ENCODE measurements around the gene CREB3. TPM values are rescaled to one million over a fixed set of nuclear protein-coding genes. Genes with fewer than 3 reads are reported as not detected.

CREB3 gene, protein sequence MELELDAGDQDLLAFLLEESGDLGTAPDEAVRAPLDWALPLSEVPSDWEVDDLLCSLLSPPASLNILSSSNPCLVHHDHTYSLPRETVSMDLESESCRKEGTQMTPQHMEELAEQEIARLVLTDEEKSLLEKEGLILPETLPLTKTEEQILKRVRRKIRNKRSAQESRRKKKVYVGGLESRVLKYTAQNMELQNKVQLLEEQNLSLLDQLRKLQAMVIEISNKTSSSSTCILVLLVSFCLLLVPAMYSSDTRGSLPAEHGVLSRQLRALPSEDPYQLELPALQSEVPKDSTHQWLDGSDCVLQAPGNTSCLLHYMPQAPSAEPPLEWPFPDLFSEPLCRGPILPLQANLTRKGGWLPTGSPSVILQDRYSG
- total RNA-seq, result 10 to 100 TPM; 24.7 to 77.7 (median 56.2) TPM

DNA sequence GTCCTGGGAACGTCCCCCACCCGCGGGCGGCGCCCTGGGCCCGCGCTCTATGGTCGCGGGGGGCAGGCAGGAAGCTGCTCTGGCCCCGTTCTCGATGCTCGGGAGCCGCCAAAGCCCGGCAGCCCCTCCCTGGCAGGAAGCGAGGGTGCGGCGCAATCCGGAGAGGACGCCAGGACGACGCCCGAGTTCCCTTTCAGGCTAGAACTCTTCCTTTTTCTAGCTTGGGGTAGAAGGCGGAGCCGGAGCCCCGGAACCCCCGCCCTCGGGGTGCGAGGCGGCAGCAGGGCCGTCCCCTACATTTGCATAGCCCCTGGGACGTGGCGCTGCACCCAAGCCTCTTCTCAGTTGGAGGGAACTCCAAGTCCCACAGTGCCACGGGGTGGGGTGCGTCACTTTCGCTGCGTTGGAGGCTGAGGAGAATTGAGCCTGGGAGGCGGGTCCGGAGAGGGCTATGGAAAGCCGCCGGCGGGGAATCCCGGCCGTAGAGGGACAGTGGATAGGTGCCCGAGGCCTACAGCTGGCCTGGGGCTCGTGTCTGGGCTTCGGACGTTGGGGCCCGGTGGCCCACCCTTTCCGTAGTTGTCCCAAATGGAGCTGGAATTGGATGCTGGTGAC lies at the start of gene CREB3, which contains the start of gene TLN1:
TSS of gene CREB3 (plus strand) at position 482 of the 615 bp plus-strand sequence. CDS start at position 589, 107 bp downstream.
TSS of gene TLN1 (minus strand) at position 11 of the 615 bp plus-strand sequence. CDS start 6,501 bp downstream, outside the sequence.
- ATAC-seq (replicated peaks in 6 of 8), result peak; percentile 68 to 91 (median 89)
- peaks cover 34 to 43% of the 10 kb centered on the region in 2 donors for H3K4me1 ChIP-seq (replicated peaks in 1 of 2)
- 0 to 18% (median 0%) methylated on average over 1 to 16 of the region's 49 CpGs; no CpG with 5 or more reads in 4 of the 10 experiments for WGBS, 10 experiments
- H3K4me3 ChIP-seq, result peak within 1 kb of the TSS; percentile 61 to 94 (median 83)
- peak within 1 kb of the TSS; percentile 91 to 96 for H3K27ac ChIP-seq
- in situ Hi-C loops (cut with MboI; ENCODE audit: low pct_unique_long_range_greater_than_20kb in 2 of 9, low sequenced_read_pairs in 9 of 9, unreplicated experiment in 9 of 9), result no loop called here

DNA sequence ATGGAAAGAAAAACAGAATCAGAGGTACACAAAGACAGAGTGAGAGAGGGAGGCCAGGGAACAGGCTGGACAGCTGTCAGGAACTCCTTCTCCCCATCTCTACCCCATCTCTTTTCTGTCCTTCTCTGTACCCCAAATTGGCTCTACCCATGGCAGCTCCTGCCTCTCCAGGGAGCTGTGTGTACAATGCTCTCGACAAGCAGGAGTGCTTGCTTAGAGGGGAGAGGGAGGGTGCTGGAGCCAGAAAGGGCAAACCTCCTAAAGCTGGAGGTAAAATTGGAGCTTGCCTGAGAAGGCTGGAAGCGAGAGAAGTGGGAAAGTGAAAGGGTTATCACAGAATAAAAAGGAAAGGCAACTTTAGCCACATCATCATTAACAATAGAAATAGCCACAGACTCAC lies 49.1 kb upstream of the CREB3 start:
- H3K4me3 ChIP-seq, result no peak overlapping the region
- H3K4me1 ChIP-seq (replicated peaks in 1 of 2), result no peaks in the 10 kb centered on the region
- WGBS, 10 experiments, result 66 to 100% methylated on average over 1 to 2 of the region's 2 CpGs; no CpG with 5 or more reads in 8 of the 10 experiments
- no peak overlapping the region for H3K27ac ChIP-seq
- peak in 1 of 8 experiments; percentile 2 for ATAC-seq (replicated peaks in 6 of 8)
- in situ Hi-C loops (cut with MboI; ENCODE audit: low pct_unique_long_range_greater_than_20kb in 2 of 9, low sequenced_read_pairs in 9 of 9, unreplicated experiment in 9 of 9), result no loop called here

DNA sequence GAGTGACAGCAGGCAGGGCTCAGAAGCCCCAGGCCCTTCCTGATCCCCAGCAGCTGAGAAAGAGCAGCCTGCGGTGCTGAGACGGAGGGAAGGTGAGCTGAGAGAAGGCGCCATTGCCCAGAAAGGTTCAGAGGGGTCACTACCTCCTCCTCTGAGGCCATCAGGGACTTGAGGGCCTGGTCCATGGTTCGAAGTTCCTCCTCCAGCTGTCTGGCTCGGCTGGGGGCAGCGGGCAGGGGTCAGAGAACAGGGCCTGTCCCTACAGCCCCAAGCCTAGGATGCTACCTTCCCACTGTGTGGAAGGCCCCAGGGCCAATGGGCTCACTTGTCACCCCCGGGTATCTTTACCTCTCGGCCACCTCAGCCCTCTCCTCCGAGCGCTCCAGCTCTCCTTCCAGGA lies 47.5 kb upstream of the CREB3 start:
- in situ Hi-C loops (cut with MboI; ENCODE audit: low pct_unique_long_range_greater_than_20kb in 2 of 9, low sequenced_read_pairs in 9 of 9, unreplicated experiment in 9 of 9), result no loop called here
- ATAC-seq (replicated peaks in 6 of 8), result no peak
- 80 to 100% (median 95%) methylated on average over 1 to 4 of the region's 10 CpGs; no CpG with 5 or more reads in 4 of the 10 experiments for WGBS, 10 experiments
- Histone ChIP-seq H3K4me3 (no peak overlapping the region), H3K4me1 (replicated peaks in 1 of 2) (peaks cover 0 to 11% of the 10 kb centered on the region in 2 donors), H3K27ac (no peak overlapping the region)

DNA sequence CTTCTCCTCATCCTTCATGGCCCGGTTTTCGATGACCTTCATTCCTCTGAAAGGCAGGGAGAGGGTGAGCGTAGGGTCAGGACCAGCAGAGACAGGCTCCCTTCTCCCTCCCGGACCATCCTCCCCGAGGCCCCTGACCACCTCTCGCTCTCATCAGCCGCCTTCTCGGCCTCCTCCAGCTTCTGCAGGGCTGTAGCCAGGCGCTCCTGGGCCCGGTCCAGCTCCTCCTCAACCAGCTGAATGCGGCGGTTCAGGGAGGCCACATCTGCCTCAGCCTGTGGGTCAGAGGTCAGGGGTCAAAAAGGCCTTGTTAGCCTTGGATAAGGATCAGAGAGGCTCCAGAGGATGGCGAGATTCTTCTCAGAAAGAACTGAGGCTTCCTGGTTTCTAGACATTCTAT lies 47.0 kb upstream of the CREB3 start:
- in situ Hi-C loops (cut with MboI; ENCODE audit: low pct_unique_long_range_greater_than_20kb in 2 of 9, low sequenced_read_pairs in 9 of 9, unreplicated experiment in 9 of 9), result no loop called here
- H3K4me1 ChIP-seq (replicated peaks in 1 of 2), result peaks cover 0 to 15% of the 10 kb centered on the region in 2 donors
- 90 to 100% (median 97%) methylated on average over 1 to 5 of the region's 13 CpGs; no CpG with 5 or more reads in 4 of the 10 experiments for WGBS, 10 experiments
- H3K4me3 ChIP-seq, result no peak overlapping the region
- no peak for ATAC-seq (replicated peaks in 6 of 8)
- no peak overlapping the region for H3K27ac ChIP-seq

DNA sequence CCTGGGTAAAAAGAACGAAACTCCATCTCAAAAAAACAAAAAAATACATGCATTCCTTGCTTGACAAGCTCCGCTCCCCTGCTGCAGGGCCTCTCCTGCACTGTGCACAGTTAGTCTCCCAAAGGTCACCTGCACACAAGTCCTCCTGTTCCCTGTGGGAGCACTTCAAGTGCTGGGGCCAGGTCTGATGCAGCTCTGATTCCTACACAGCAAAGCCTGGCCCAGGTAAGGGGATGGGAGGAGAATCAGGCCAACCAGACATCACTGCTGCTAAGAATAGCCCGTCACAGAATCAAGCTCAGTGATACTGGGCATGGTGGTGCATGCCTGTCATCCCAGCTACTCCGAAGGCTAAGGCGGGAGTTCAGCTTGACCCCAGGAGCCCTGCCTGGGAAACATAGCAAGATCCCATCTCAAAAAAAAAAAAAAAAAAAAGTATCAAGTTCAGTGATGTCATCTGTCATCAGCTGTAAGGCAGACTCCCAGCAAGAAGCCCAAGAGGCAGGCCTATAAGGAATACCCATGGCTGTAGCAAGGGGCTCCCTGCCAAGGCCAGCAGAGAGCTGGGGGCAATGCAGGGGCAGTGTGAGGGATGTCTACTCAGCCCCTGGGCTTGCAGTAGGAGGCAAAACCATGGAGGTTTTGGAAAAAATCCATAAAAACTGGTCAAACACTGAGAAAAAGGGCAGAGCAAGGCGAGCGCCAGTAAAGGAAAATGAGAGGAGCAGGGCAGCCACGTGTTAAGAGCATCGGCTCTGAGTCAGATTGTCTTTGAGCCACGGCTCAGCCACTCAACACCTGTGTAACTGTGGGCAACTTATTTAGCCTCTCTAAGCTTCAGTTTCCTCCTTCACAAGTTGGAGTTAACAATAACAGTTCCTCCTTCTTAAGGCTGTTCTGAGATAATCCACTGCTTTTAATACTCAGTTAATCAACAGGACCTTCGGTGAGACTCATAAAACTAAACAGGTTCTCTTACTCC lies 46.0 kb upstream of the CREB3 start:
- ATAC-seq (replicated peaks in 6 of 8), result peak in 5 of 8 experiments; percentile 7 to 45 (median 25)
- Histone ChIP-seq H3K4me1 (replicated peaks in 1 of 2) (peaks cover 0 to 18% of the 10 kb centered on the region in 2 donors), H3K27ac (no peak overlapping the region), H3K4me3 (no peak overlapping the region)
- 46 to 100% (median 77%) methylated on average over 2 to 8 of the region's 11 CpGs for WGBS, 10 experiments
- in situ Hi-C loops (cut with MboI; ENCODE audit: low pct_unique_long_range_greater_than_20kb in 2 of 9, low sequenced_read_pairs in 9 of 9, unreplicated experiment in 9 of 9), result no loop called here

DNA sequence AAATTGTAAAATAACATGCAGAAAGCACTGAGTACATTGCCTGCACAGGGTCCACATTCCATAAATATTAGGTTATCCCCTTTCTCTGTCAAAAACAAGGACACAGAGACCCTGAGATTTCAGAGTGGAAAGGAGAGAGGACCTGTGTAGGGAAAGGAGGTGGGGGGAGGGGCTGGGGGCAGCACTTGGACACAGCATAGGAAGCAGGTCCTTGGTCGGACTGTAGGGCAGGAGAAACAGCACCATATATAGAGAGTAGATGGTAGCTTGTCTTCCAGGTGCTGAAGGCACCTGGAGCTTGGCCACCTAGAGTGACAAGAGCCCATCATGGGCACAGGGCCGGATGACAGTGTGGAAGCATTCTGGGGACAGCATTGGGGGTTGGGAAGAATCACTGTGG lies 45.2 kb upstream of the CREB3 start:
- no peak for ATAC-seq (replicated peaks in 6 of 8)
- in situ Hi-C loops (cut with MboI; ENCODE audit: low pct_unique_long_range_greater_than_20kb in 2 of 9, low sequenced_read_pairs in 9 of 9, unreplicated experiment in 9 of 9), result no loop called here
- no peak overlapping the region for H3K27ac ChIP-seq
- peaks cover 0 to 18% of the 10 kb centered on the region in 2 donors for H3K4me1 ChIP-seq (replicated peaks in 1 of 2)
- WGBS, 10 experiments, result 40 to 100% (median 86%) methylated on average over 1 to 2 of the region's 2 CpGs; no CpG with 5 or more reads in 6 of the 10 experiments
- no peak overlapping the region for H3K4me3 ChIP-seq

DNA sequence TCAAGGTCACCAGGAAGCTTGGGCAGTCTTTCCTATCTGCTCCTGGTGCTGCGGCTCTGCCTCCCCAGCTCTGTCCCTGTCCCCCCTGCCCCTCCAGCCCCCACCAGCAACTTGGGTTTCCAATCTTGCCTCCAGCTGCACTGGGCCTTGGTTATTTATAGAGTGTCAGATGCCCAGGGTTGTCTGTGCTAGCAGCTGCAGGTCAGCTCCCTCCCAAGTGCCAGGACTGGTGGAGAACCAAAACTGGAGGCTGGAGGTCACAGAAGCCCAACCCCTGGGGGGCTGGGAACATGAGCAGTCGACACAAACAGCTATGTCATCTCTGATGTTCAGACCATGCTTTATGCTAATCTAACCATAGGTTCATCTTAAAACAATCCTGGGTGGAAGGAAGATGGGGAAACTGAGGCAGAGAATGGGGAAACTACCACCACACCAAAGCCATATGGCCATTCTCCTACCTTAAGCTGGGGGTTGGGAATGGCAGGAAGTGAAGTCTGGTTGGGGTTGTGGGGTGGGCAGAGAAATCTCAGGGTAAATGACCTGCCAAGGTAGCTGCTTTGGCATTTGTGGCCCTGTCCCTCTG lies 44.4 kb upstream of the CREB3 start:
- in situ Hi-C loops (cut with MboI; ENCODE audit: low pct_unique_long_range_greater_than_20kb in 2 of 9, low sequenced_read_pairs in 9 of 9, unreplicated experiment in 9 of 9), result no loop called here
- 40 to 100% (median 60%) methylated on average over 1 of the region's 2 CpGs; no CpG with 5 or more reads in 7 of the 10 experiments for WGBS, 10 experiments
- no peak overlapping the region for H3K4me3 ChIP-seq
- peaks cover 0 to 18% of the 10 kb centered on the region in 2 donors for H3K4me1 ChIP-seq (replicated peaks in 1 of 2)
- ATAC-seq (replicated peaks in 6 of 8), result no peak
- no peak overlapping the region for H3K27ac ChIP-seq

DNA sequence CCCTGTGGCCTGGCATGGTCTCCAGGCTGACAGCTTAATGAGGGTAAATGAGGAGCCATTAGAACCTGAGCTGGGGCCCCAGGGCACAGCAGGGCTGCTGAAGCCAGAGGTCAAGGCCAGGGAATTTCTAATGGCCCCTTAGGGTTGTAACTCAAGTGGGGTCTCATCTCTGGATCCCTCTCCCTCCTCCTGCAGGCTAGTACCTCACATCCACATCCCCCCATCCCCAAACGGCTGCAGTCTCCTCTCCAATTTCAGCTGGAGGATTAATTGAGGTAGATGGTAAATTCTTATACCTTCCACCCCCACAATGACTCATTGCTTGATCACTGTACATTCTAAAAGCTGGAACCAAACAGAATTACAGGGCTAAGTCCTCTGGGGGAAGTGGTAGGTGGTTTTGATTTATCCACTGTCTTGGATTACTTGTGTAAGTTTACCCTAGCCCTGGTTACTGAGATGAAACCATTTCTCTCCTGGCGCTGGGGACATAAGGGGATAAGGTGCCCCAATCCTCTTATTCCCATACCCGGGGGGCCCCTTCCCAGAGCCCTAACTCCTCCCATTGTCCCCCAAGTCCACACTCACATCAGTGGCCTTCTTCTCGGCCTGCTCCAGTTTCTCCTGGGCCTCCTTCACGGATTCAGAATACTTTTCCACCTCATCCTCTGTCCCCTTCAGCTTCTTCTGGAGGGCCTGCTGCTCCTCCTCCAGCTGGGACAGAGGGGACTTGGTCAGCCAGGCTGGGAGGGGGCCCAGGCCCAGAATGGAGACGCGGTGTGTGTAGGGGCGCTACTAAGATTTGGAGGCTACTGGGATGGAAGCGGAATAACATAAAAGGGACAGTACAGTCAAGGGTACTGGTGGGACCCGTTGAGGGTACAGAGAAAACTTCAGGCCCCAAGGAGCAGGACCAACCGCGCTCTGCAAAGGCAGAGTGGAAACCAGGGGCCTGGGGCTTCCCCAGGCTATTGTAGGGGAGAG lies 43.6 kb upstream of the CREB3 start:
- WGBS, 10 experiments, result 0 to 100% (median 13%) methylated on average over 1 to 6 of the region's 12 CpGs; no CpG with 5 or more reads in 3 of the 10 experiments
- no peak overlapping the region for H3K27ac ChIP-seq
- in situ Hi-C loops (cut with MboI; ENCODE audit: low pct_unique_long_range_greater_than_20kb in 2 of 9, low sequenced_read_pairs in 9 of 9, unreplicated experiment in 9 of 9), result no loop called here
- H3K4me1 ChIP-seq (replicated peaks in 1 of 2), result peaks cover 0 to 18% of the 10 kb centered on the region in 2 donors
- peak in 3 of 8 experiments; percentile 3 to 11 (median 7) for ATAC-seq (replicated peaks in 6 of 8)
- H3K4me3 ChIP-seq, result peak overlapping the region in 1 of 5 donors; percentile 45

DNA sequence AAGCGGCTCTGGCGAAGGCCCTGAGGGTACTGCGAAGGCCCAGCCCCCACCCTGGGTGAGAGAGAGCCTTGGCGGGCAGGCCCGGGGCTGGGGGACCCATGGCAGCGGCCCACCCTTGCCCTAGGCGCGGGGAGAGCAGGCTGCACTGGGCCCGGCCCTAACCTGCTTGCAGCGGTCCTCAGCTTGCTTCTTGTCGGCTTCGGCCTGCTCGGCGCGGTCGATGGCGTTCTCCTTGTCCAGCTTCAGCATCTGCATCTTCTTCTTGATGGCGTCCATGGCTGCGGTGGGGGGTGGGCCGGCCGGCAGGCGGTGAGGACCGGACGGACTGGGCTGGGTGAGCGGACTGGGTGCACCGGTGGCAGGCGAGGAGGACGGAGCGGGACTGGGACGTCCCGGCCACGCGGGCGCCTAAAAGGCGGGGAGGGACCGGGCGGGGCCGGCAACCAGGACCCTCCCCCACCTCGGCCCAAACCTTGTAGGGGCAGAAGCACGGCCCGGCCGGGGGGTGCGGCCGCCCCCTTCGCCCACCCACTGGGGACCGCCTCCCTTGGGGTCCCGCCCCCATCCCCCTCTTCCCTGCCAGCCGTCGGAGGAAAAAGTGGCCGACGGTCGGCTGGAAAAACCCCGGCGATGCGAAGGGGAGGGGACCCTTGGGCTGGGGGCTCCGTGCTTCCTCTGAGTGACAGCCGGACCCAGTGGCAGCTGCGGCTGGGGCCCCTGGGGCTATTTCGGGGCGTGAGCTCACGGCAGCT lies 42.7 kb upstream of the CREB3 start, which contains the start of gene TPM2:
TSS of gene TPM2 (minus strand) at position 384 of the 752 bp plus-strand sequence. CDS start at position 276, 108 bp downstream.
- Histone ChIP-seq H3K4me1 (replicated peaks in 1 of 2) (peaks cover 0 to 18% of the 10 kb centered on the region in 2 donors), H3K4me3 (peak within 1 kb of the TSS; percentile 23 to 45 (median 37)), H3K27ac (no peak within 1 kb of the TSS)
- WGBS, 10 experiments, result 0 to 26% (median 3%) methylated on average over 4 to 7 of the region's 61 CpGs; no CpG with 5 or more reads in 7 of the 10 experiments
- in situ Hi-C loops (cut with MboI; ENCODE audit: low pct_unique_long_range_greater_than_20kb in 2 of 9, low sequenced_read_pairs in 9 of 9, unreplicated experiment in 9 of 9), result no loop called here
- ATAC-seq (replicated peaks in 6 of 8), result peak in 6 of 8 experiments; percentile 25 to 66 (median 35)

DNA sequence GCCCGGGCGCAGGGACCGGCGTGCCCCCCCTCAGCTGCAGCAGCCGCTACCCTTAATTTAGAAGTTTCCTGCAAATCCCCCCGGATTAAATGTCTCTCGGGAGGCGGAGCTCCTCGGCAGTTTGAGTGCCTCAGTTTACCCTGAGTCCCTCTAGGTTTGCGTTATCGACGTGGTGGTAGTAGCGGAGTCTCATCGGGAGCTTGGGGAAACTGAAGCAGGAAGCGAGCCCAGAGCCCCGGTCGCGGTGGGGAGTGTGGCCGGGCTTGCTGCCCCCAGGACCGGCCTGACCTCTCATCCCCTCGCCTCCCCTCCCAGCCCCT lies 42.2 kb upstream of the CREB3 start:
- peak overlapping the region; percentile 23 to 45 (median 37) for H3K4me3 ChIP-seq
- peaks cover 0 to 18% of the 10 kb centered on the region in 2 donors for H3K4me1 ChIP-seq (replicated peaks in 1 of 2)
- in situ Hi-C loops (cut with MboI; ENCODE audit: low pct_unique_long_range_greater_than_20kb in 2 of 9, low sequenced_read_pairs in 9 of 9, unreplicated experiment in 9 of 9), result no loop called here
- WGBS, 10 experiments, result 0 to 1% methylated on average over 2 to 13 of the region's 21 CpGs; no CpG with 5 or more reads in 8 of the 10 experiments
- no peak overlapping the region for H3K27ac ChIP-seq
- ATAC-seq (replicated peaks in 6 of 8), result no peak
